DMS79 treated with DMSO at 0.1 percent for 48 hours (cell line): ENCODE data around the gene ELOA.
A peak's percentile ranks its signal among the peaks of the same experiment; 100 is the strongest.
"Not testable (repeated sequence)": the region's sequence is repeated elsewhere in the genome, so short reads cannot be mapped to it uniquely, and the experiment has no call there.

ENCODE experiments used
- DNase-seq: peaks from one replicate; lab custom pipeline; 2025; lab: John Stamatoyannopoulos, UW

ELOA gene

GRCh38 chr1:23784846-23785245 is 41.6 kb downstream of the ELOA start:
- no peak for DNase-seq

GRCh38 chr1:23787701-23788100 is 44.4 kb downstream of the ELOA start:
- DNase-seq, result no peak

GRCh38 chr1:23788695-23789094 is 45.4 kb downstream of the ELOA start:
- no peak for DNase-seq

GRCh38 chr1:23790696-23791515 is 47.6 kb downstream of the ELOA start, which contains the start of gene LYPLA2:
Gene LYPLA2, plus strand, starts transcription at chr1:23791145. Its CDS starts 1,538 bp downstream, at chr1:23792683.
- DNase-seq, result peak; percentile 83

- peak; percentile 26 for DNase-seq
Measured at GRCh38 chr1:23791516-23792047, 48.3 kb downstream of the ELOA start.

- no peak for DNase-seq
Measured at GRCh38 chr1:23792151-23792945, 49.1 kb downstream of the ELOA start.

GRCh38 chr1:23793018-23793781 is 49.9 kb downstream of the ELOA start:
- DNase-seq, result no peak

- no peak for DNase-seq
Measured at GRCh38 chr1:23793861-23794731, 50.8 kb downstream of the ELOA start.

- DNase-seq, result not testable (repeated sequence)
Measured at GRCh38 chr1:23794732-23795182, 51.5 kb downstream of the ELOA start.

- DNase-seq, result no peak
Measured at GRCh38 chr1:23795676-23796465, 52.6 kb downstream of the ELOA start.

- DNase-seq, result no peak
Measured at GRCh38 chr1:23796466-23797271, 53.4 kb downstream of the ELOA start.

- DNase-seq, result no peak
Measured at GRCh38 chr1:23797478-23798448, 54.5 kb downstream of the ELOA start.

- no peak for DNase-seq
Measured at GRCh38 chr1:23798662-23799142, 55.4 kb downstream of the ELOA start.

GRCh38 chr1:23799255-23799569 is 55.9 kb downstream of the ELOA start:
- no peak for DNase-seq

GRCh38 chr1:23799570-23800399 is 56.5 kb downstream of the ELOA start:
- DNase-seq, result no peak

- DNase-seq, result peak; percentile 81
Measured at GRCh38 chr1:23800400-23801337, 57.4 kb downstream of the ELOA start, which contains the start of gene GALE. Gene GALE, minus strand, starts transcription at chr1:23800754. Its CDS starts 1,747 bp downstream, at chr1:23799007.
